CD4-positive, alpha-beta memory T cell (primary cell): ENCODE measurements around the gene ABCA13. TPM values are rescaled to one million over a fixed set of nuclear protein-coding genes. Genes with fewer than 3 reads are reported as not detected.

Source experiments
- CTCF ChIA-PET: fragments of 350-600 bp; sonication (Branson Sonifier 250); formaldehyde crosslinking; loops from one replicate; lab custom pipeline; 2021; ENCODE audit warnings: inconsistent platforms; ENCODE audit not compliant: partially characterized antibody; lab: Charles Lee
- POLR2A ChIA-PET: fragments of 350-600 bp; sonication (Branson Sonifier 250); formaldehyde crosslinking; loops from one replicate; lab custom pipeline; 2021; ENCODE audit not compliant: partially characterized antibody; lab: Charles Lee
- DNase-seq, 5 donors: peaks; one replicate each; pipeline versions ENCODE4 v3.0.0 to v3.0.0-alpha.2; 2020 to 2022; ENCODE audit warnings: mixed read lengths in 1 of 5
- H3K27ac ChIP-seq: one replicate; pipeline ENCODE4 v1.7.0; 2013; ENCODE audit warnings: low read depth, low read length
- H3K27me3 ChIP-seq: 2 replicates; pipeline ENCODE4 v1.7.0; 2013; ENCODE audit warnings: mild to moderate bottlenecking, low read length, moderate library complexity; ENCODE audit not compliant: insufficient read depth
- H3K36me3 ChIP-seq: 2 replicates; pipeline ENCODE4 v1.7.0; 2013; ENCODE audit warnings: mild to moderate bottlenecking, low read length, moderate library complexity; ENCODE audit not compliant: insufficient read depth
- H3K4me1 ChIP-seq: 2 replicates; pipeline ENCODE4 v1.7.0; 2013; ENCODE audit warnings: mild to moderate bottlenecking, low read length, moderate library complexity; ENCODE audit not compliant: insufficient read depth
- H3K4me3 ChIP-seq, 2 donors: one replicate each; pipeline ENCODE4 v1.7.0; 2013; ENCODE audit warnings: low read length in 2 of 2, mild to moderate bottlenecking in 1 of 2
- H3K9me3 ChIP-seq, 2 donors: one replicate each; pipeline ENCODE4 v1.7.0; 2013; ENCODE audit warnings: low read length in 2 of 2, control low read depth in 1 of 2; ENCODE audit not compliant: control insufficient read depth in 1 of 2
- H3K27ac Mint-ChIP-seq, 7 donors: one replicate each; pipeline ENCODE4 v1.8.0; 2020 to 2021; ENCODE audit warnings: mixed read lengths in 7 of 7, mild to moderate bottlenecking in 6 of 7, inconsistent platforms in 3 of 7, moderate library complexity in 3 of 7
- H3K27me3 Mint-ChIP-seq, 2 donors: one replicate each; pipeline ENCODE4 v1.8.0; 2020 to 2021; ENCODE audit warnings: mixed read lengths in 2 of 2
- H3K36me3 Mint-ChIP-seq, 2 donors: one replicate each; pipeline ENCODE4 v1.8.0; 2020 to 2021; ENCODE audit warnings: mixed read lengths in 2 of 2, inconsistent platforms in 1 of 2, mild to moderate bottlenecking in 1 of 2
- H3K4me1 Mint-ChIP-seq, 4 donors: one replicate each; pipeline ENCODE4 v1.8.0; 2020 to 2021; ENCODE audit warnings: mixed read lengths in 4 of 4, mild to moderate bottlenecking in 1 of 4
- H3K4me3 Mint-ChIP-seq, 8 donors: one replicate each; pipeline ENCODE4 v1.8.0; 2020 to 2021; ENCODE audit warnings: mixed read lengths in 8 of 8, mild to moderate bottlenecking in 7 of 8, moderate library complexity in 6 of 8, inconsistent platforms in 3 of 8
- H3K9me3 Mint-ChIP-seq, 8 donors: one replicate each; pipeline ENCODE4 v1.8.0; 2020 to 2021; ENCODE audit warnings: mixed read lengths in 8 of 8, mild to moderate bottlenecking in 5 of 8, inconsistent platforms in 3 of 8, moderate library complexity in 1 of 8
- intact Hi-C: fragments of 100-400 bp; cut with micrococcal nuclease; formaldehyde crosslinking; loops from one replicate; pipeline ENCODE4 v1.15.1; 2023
- polyA plus RNA-seq, 2 donors: library from polyadenylated mRNA; unstranded; fragments of 300-500 nt; fragmentation: Illumina TruSeq; gene quantifications; one replicate each; pipeline ENCODE4 v1.2.3, GENCODE V29; 2021
- total RNA-seq, 2 experiments: library from RNA; stranded (reverse); gene quantifications; one replicate each; pipeline ENCODE4 v1.2.3, GENCODE V29; 2021

Gene ABCA13
- total and polyA plus RNA-seq, 4 experiments from 2014 or later = not detected

DNA sequence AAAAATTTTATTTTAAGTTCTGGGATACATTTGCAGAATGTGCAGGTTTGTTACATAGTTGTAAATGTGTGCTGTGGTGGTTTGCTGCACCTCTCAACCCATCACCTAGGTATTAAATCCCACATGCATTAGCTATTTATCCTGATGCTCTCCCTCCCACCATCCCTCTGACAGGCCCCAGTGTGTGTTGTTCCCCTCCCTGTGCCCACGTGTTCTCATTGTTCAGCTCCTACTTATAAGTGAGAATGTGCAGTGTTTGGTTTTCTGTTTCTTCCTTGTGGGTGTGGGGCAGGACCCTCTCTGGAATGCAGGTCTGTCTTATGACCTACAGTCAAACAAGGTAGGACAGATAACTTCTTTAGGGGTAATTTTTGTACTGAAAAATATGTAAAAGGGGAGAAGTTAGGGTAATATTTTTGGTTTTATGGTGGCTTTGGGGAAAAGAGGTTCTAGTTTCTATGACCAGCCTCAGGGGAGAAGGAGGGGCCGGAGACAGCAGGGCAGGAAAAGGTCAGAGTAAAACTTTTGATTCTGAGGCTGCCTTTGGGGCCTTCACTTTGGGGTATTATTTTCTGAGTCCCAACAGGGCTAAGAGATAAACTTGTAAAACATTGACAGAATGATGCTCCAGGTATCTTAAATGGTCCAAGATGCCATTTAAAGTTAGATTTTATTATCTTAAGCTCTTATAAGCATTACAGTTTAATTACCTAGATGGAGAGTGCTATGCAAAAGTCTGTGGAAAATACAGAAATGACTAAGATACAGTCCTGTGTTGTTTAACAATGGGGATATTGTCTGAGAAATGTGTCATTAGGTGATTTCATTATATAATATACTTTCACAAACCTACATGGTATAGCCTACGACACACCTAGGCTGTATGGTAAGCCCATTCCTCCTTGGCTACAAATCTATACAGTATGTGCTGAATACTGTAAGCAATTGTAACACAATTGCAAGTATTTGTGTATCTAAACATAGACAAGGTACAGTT is 354.8 kb downstream of the ABCA13 start:
- Mint-ChIP-seq H3K27ac (no peak overlapping the region), H3K36me3 (no peaks in the 10 kb centered on the region), H3K4me3 (no peak overlapping the region), H3K4me1 (no peaks in the 10 kb centered on the region), H3K9me3 (peaks cover 0 to 5% (median 0%) of the 10 kb centered on the region in 8 donors), H3K27me3 (no peaks in the 10 kb centered on the region)
- H3K4me1 ChIP-seq = no peaks in the 10 kb centered on the region
- H3K27ac ChIP-seq = no peak overlapping the region
- DNase-seq = no peak
- ChIA-PET CTCF (no interaction called here), POLR2A (no interaction called here)
- intact Hi-C loops = no loop called here
- no peaks in the 10 kb centered on the region for H3K36me3 ChIP-seq
- no peak overlapping the region for H3K4me3 ChIP-seq
- no peaks in the 10 kb centered on the region for H3K27me3 ChIP-seq
- no peaks in the 10 kb centered on the region for H3K9me3 ChIP-seq

DNA sequence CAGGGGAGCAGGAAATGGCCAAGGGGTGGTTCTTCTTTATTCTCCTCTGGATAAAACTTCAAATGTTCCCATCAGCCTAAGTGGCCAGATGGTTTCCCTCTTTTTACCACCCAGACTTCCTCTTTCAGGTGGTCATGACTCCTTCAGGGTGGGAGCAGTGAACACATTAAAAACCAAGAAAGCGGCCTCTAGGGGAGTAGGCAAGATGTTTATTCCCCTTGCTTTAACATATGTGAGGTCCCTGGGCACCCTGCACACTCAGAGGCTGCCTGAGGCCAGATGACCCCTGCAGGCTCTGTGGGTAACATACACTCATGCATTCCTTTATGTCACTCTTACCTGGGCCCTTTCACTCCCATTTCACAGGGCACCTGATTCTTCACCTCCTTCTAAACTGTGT is 357.4 kb downstream of the ABCA13 start:
- H3K9me3 Mint-ChIP-seq = peaks cover 0 to 6% (median under 1%) of the 10 kb centered on the region in 8 donors
- H3K27ac ChIP-seq = no peak overlapping the region
- H3K4me1 Mint-ChIP-seq = no peaks in the 10 kb centered on the region
- no peaks in the 10 kb centered on the region for H3K27me3 ChIP-seq
- CTCF ChIA-PET = no interaction called here
- H3K36me3 Mint-ChIP-seq = no peaks in the 10 kb centered on the region
- no peak for DNase-seq
- H3K36me3 ChIP-seq = no peaks in the 10 kb centered on the region
- H3K9me3 ChIP-seq = no peaks in the 10 kb centered on the region
- H3K4me3 ChIP-seq = no peak overlapping the region
- POLR2A ChIA-PET = no interaction called here
- H3K27ac Mint-ChIP-seq = no peak overlapping the region
- intact Hi-C loops = no loop called here
- H3K4me1 ChIP-seq = no peaks in the 10 kb centered on the region
- H3K27me3 Mint-ChIP-seq = no peaks in the 10 kb centered on the region
- no peak overlapping the region for H3K4me3 Mint-ChIP-seq

DNA sequence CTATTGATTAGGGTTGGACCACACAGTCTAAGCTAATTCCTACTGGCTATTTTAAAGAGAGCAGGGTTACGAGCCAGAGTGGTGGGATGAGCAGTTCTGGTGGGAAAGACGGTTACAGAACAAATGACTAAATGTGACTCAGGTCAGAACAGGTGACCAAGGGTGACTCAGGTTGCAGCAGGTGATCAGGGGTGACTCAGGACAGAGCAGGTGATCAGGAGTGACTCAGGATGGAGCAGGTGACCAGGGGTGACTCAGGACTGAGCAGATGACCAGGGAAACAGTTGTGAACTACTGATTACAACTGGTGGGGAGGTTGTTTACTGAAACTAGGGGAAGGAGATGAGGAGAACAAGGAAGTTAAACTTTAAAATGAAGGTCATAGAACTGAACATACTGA is 366.3 kb downstream of the ABCA13 start:
- Histone ChIP-seq H3K4me3 (no peak overlapping the region), H3K27me3 (no peaks in the 10 kb centered on the region), H3K9me3 (no peaks in the 10 kb centered on the region), H3K36me3 (no peaks in the 10 kb centered on the region), H3K27ac (no peak overlapping the region), H3K4me1 (no peaks in the 10 kb centered on the region)
- Mint-ChIP-seq H3K4me3 (no peak overlapping the region), H3K4me1 (no peaks in the 10 kb centered on the region), H3K9me3 (peaks cover 5 to 25% (median 17%) of the 10 kb centered on the region in 8 donors), H3K36me3 (no peaks in the 10 kb centered on the region), H3K27ac (no peak overlapping the region), H3K27me3 (no peaks in the 10 kb centered on the region)
- CTCF ChIA-PET = no interaction called here
- intact Hi-C loops = no loop called here
- POLR2A ChIA-PET = no interaction called here
- DNase-seq = no peak

DNA sequence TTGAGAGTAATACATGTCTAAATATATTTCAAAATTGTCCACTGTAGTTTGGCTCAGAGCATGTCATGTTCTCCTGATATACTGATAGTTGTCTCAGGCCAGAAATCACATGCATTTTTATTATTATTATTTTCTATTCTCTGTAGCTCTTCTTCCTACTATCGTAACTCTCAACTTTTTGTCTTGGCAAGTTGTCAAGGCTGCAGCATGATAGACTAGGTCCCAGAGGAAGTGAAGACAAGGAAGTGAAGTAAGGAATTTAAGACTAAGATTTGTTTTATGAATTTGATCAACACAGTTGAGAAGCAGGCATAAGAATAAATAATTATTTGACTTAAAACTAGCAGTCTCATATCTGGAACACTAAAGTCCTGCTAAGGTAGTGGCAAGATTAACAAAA is 369.5 kb downstream of the ABCA13 start:
- Histone ChIP-seq H3K9me3 (no peaks in the 10 kb centered on the region), H3K4me3 (no peak overlapping the region), H3K27ac (no peak overlapping the region), H3K27me3 (no peaks in the 10 kb centered on the region), H3K4me1 (no peaks in the 10 kb centered on the region), H3K36me3 (no peaks in the 10 kb centered on the region)
- ChIA-PET CTCF (no interaction called here), POLR2A (no interaction called here)
- Mint-ChIP-seq H3K9me3 (peaks cover 3 to 11% (median 8%) of the 10 kb centered on the region in 8 donors), H3K4me3 (no peak overlapping the region), H3K36me3 (no peaks in the 10 kb centered on the region), H3K4me1 (no peaks in the 10 kb centered on the region), H3K27ac (no peak overlapping the region), H3K27me3 (no peaks in the 10 kb centered on the region)
- no peak for DNase-seq
- intact Hi-C loops = no loop called here

DNA sequence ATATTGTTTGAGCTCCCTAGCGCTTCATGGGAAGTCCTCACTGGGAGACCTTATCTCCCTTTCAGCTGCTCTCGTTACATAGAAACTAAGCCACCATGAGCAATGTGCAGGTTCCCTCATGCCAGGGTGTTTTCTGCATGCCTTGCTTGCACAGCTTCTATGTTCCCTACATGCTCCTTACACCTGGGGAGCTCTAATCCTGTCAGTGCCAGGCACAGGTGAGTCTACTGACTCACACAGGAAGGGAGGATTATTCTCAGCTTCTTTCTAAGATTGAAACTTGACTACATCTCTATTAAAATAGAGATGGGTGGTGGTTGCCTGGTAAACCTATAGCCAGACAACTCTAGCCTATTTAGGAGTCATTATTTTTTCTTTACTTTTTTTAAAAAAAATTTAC is 377.4 kb downstream of the ABCA13 start:
- ChIA-PET CTCF (no interaction called here), POLR2A (no interaction called here)
- Histone ChIP-seq H3K9me3 (no peaks in the 10 kb centered on the region), H3K27ac (no peak overlapping the region), H3K36me3 (no peaks in the 10 kb centered on the region), H3K4me3 (no peak overlapping the region), H3K4me1 (no peaks in the 10 kb centered on the region), H3K27me3 (no peaks in the 10 kb centered on the region)
- Mint-ChIP-seq H3K36me3 (no peaks in the 10 kb centered on the region), H3K4me1 (no peaks in the 10 kb centered on the region), H3K4me3 (no peak overlapping the region), H3K27ac (no peak overlapping the region), H3K9me3 (peaks cover 0 to 15% (median 3%) of the 10 kb centered on the region in 8 donors), H3K27me3 (no peaks in the 10 kb centered on the region)
- intact Hi-C loops = no loop called here
- no peak for DNase-seq

DNA sequence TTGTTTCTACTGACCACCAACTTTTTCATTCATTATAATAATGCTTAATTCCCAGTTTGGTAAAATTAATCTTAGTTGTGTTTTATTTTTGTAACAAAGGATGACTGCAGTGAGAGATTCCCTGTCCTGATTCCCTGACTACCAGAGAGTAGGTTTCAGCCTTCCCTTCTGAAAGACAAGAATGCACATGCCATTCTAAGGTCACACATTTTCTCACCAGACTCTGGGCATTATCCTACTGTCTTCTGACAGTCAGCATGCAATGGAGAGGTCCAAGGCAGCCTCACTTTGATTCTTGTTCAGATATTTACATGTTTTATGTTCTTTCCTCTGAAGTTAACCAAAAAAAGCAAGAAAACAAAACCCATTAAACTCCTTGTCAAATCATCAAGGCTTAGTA is 380.4 kb downstream of the ABCA13 start:
- no peak overlapping the region for H3K27ac Mint-ChIP-seq
- H3K9me3 ChIP-seq = no peaks in the 10 kb centered on the region
- H3K4me1 Mint-ChIP-seq = no peaks in the 10 kb centered on the region
- H3K9me3 Mint-ChIP-seq = peaks cover 0 to 15% (median 6%) of the 10 kb centered on the region in 8 donors
- no peaks in the 10 kb centered on the region for H3K27me3 ChIP-seq
- H3K27me3 Mint-ChIP-seq = no peaks in the 10 kb centered on the region
- DNase-seq = no peak
- no peak overlapping the region for H3K4me3 ChIP-seq
- H3K36me3 ChIP-seq = no peaks in the 10 kb centered on the region
- POLR2A ChIA-PET = no interaction called here
- CTCF ChIA-PET = no interaction called here
- no peak overlapping the region for H3K27ac ChIP-seq
- no peaks in the 10 kb centered on the region for H3K36me3 Mint-ChIP-seq
- H3K4me1 ChIP-seq = no peaks in the 10 kb centered on the region
- intact Hi-C loops = no loop called here
- H3K4me3 Mint-ChIP-seq = no peak overlapping the region

DNA sequence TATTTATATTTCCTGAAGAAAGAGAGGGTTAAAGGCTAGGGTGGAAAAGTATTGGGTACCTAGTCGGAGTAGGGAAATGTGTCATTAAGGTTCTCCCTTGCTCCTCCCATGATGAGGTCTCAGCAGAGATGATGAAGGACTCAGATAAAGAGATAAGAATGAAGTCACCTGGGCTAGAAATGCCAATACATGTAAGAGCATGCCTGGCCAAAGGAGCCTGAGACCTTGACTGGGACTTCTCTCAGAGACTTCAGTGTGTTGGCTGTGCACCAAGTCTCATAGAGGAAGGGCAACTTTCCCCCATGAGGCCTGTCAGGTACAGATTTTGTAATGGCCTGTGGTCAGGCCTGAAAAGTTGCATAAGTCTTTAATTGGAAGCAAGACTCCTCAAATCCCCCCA is 392.1 kb downstream of the ABCA13 start:
- intact Hi-C loops = no loop called here
- H3K4me1 ChIP-seq = no peaks in the 10 kb centered on the region
- no peak for DNase-seq
- H3K36me3 Mint-ChIP-seq = no peaks in the 10 kb centered on the region
- H3K27ac Mint-ChIP-seq = no peak overlapping the region
- H3K4me1 Mint-ChIP-seq = no peaks in the 10 kb centered on the region
- CTCF ChIA-PET = no interaction called here
- POLR2A ChIA-PET = no interaction called here
- no peak overlapping the region for H3K27ac ChIP-seq
- no peaks in the 10 kb centered on the region for H3K36me3 ChIP-seq
- H3K27me3 ChIP-seq = no peaks in the 10 kb centered on the region
- no peaks in the 10 kb centered on the region for H3K9me3 ChIP-seq
- H3K4me3 ChIP-seq = no peak overlapping the region
- H3K4me3 Mint-ChIP-seq = no peak overlapping the region
- no peaks in the 10 kb centered on the region for H3K27me3 Mint-ChIP-seq
- H3K9me3 Mint-ChIP-seq = peaks cover 0 to 9% (median 5%) of the 10 kb centered on the region in 8 donors
